ENCODE data around the gene NCOR1.
"Not testable (repeated sequence)": the region's sequence is repeated elsewhere in the genome, so short reads cannot be mapped to it uniquely, and the experiment has no call there.

NCOR1 gene

GRCh38 chr17:16145319-16145890 lies 69.9 kb downstream of the NCOR1 start:
- not testable (repeated sequence) for DNase-seq

GRCh38 chr17:16141685-16142084 lies 73.6 kb downstream of the NCOR1 start:
- DNase-seq, result no peak

GRCh38 chr17:16140854-16141253 lies 74.5 kb downstream of the NCOR1 start:
- DNase-seq, result no peak

- DNase-seq, result no peak
These were observed 79.9 kb downstream of the NCOR1 start for GRCh38 chr17:16135461-16135860.

GRCh38 chr17:16131593-16131992 lies 83.7 kb downstream of the NCOR1 start:
- no peak for DNase-seq

- no peak for DNase-seq
These were observed 85.7 kb downstream of the NCOR1 start for GRCh38 chr17:16129441-16130205.

GRCh38 chr17:16123531-16123930 lies 91.8 kb downstream of the NCOR1 start:
- DNase-seq, result no peak

GRCh38 chr17:16122697-16123434 lies 92.5 kb downstream of the NCOR1 start:
- no peak for DNase-seq

GRCh38 chr17:16121915-16122314 lies 93.4 kb downstream of the NCOR1 start:
- no peak for DNase-seq

GRCh38 chr17:16120937-16121336 lies 94.4 kb downstream of the NCOR1 start:
- DNase-seq, result no peak

- DNase-seq, result no peak
These were observed 98.2 kb downstream of the NCOR1 start for GRCh38 chr17:16117149-16117548.

- DNase-seq, result not testable (repeated sequence)
These were observed 100.1 kb downstream of the NCOR1 start for GRCh38 chr17:16115077-16115698.

- no peak for DNase-seq
These were observed 106.5 kb downstream of the NCOR1 start for GRCh38 chr17:16108871-16109270.

- no peak for DNase-seq
These were observed 106.9 kb downstream of the NCOR1 start for GRCh38 chr17:16108386-16108785.

- DNase-seq, result no peak
These were observed 108.1 kb downstream of the NCOR1 start for GRCh38 chr17:16107165-16107770.

- DNase-seq, result no peak
These were observed 109.0 kb downstream of the NCOR1 start for GRCh38 chr17:16106161-16106891.

GRCh38 chr17:16104189-16104588 lies 111.1 kb downstream of the NCOR1 start:
- no peak for DNase-seq

- no peak for DNase-seq
These were observed 113.9 kb downstream of the NCOR1 start for GRCh38 chr17:16101440-16101839.

- DNase-seq, result no peak
These were observed 114.5 kb downstream of the NCOR1 start for GRCh38 chr17:16100737-16101400.

GRCh38 chr17:16091773-16092172 lies 123.6 kb downstream of the NCOR1 start:
- DNase-seq, result no peak

GRCh38 chr17:16086957-16087356 lies 128.4 kb downstream of the NCOR1 start:
- DNase-seq, result no peak

Data from T-helper 2 cell (primary cell).